ENCODE data around the gene SLC35G2. TPM values are rescaled to one million over a fixed set of nuclear protein-coding genes. Genes with fewer than 3 reads are reported as not detected.

SLC35G2 gene
- total RNA-seq, 2 donors from 2014 or later: 0.77 to 1.4 TPM

GRCh38 chr3:136842294-136842693 is 23.4 kb downstream of the SLC35G2 start:
- Histone ChIP-seq H3K4me1 (ENCODE audit: control insufficient read depth, insufficient read depth, low read length) (no peaks in the 10 kb centered on the region), H3K9me3 (ENCODE audit: control insufficient read depth, low read length) (no peaks in the 10 kb centered on the region), H3K9ac (ENCODE audit: extremely low read depth, low read length, poor library complexity, severe bottlenecking) (no peak overlapping the region), H3K27ac (ENCODE audit: low read depth, low read length) (no peak overlapping the region), H3K36me3 (ENCODE audit: control insufficient read depth, insufficient read depth, low read length) (no peaks in the 10 kb centered on the region), H3K4me3 (ENCODE audit: low read length) (no peak overlapping the region), H3K27me3 (ENCODE audit: control insufficient read depth, insufficient read depth, low read length, poor library complexity, severe bottlenecking) (peaks cover 34% of the 10 kb centered on the region)
- Mint-ChIP-seq H3K27ac (no peak overlapping the region), H3K9me3 (no peaks in the 10 kb centered on the region), H3K4me1 (peaks cover 14% of the 10 kb centered on the region), H3K27me3 (ENCODE audit: insufficient read depth) (peaks cover 56% of the 10 kb centered on the region), H3K36me3 (ENCODE audit: low read depth) (peaks cover 26% of the 10 kb centered on the region), H3K4me3 (no peak overlapping the region)
- no peak for TF ChIP-seq CTCF (conservative IDR thresholded peaks at IDR 0.05)
- 92% methylated on average over 1 of the region's 1 CpG; no CpG with 5 or more reads in 1 of the 2 experiments for WGBS, 2 experiments (ENCODE audit: insufficient coverage in 1 of 2, insufficient read length in 1 of 2)
- no peak for DNase-seq

- H3K9ac ChIP-seq (ENCODE audit: extremely low read depth, low read length, poor library complexity, severe bottlenecking): no peak overlapping the region
- H3K27ac ChIP-seq (ENCODE audit: low read depth, low read length): no peak overlapping the region
- Mint-ChIP-seq H3K9me3 (no peaks in the 10 kb centered on the region), H3K4me1 (peaks cover 7% of the 10 kb centered on the region), H3K36me3 (ENCODE audit: low read depth) (peaks cover 26% of the 10 kb centered on the region), H3K4me3 (no peak overlapping the region), H3K27ac (no peak overlapping the region), H3K27me3 (ENCODE audit: insufficient read depth) (peaks cover 73% of the 10 kb centered on the region)
- H3K36me3 ChIP-seq (ENCODE audit: control insufficient read depth, insufficient read depth, low read length): no peaks in the 10 kb centered on the region
- no peak overlapping the region for H3K4me3 ChIP-seq (ENCODE audit: low read length)
- no peaks in the 10 kb centered on the region for H3K4me1 ChIP-seq (ENCODE audit: control insufficient read depth, insufficient read depth, low read length)
- H3K9me3 ChIP-seq (ENCODE audit: control insufficient read depth, low read length): no peaks in the 10 kb centered on the region
- TF ChIP-seq CTCF (conservative IDR thresholded peaks at IDR 0.05): no peak
- WGBS, 2 experiments (ENCODE audit: insufficient coverage in 1 of 2, insufficient read length in 1 of 2): 100% methylated on average over 1 of the region's 1 CpG; no CpG with 5 or more reads in 1 of the 2 experiments
- DNase-seq: no peak
- peaks cover 51% of the 10 kb centered on the region for H3K27me3 ChIP-seq (ENCODE audit: control insufficient read depth, insufficient read depth, low read length, poor library complexity, severe bottlenecking)
Observed at GRCh38 chr3:136844724-136845123, 25.8 kb downstream of the SLC35G2 start.

GRCh38 chr3:136852180-136852579 is 33.3 kb downstream of the SLC35G2 start:
- TF ChIP-seq CTCF (conservative IDR thresholded peaks at IDR 0.05): no peak
- no peak for DNase-seq
- Mint-ChIP-seq H3K27ac (no peak overlapping the region), H3K4me1 (peaks cover 14% of the 10 kb centered on the region), H3K27me3 (ENCODE audit: insufficient read depth) (peaks cover 76% of the 10 kb centered on the region), H3K4me3 (no peak overlapping the region), H3K9me3 (no peaks in the 10 kb centered on the region), H3K36me3 (ENCODE audit: low read depth) (peaks cover 2% of the 10 kb centered on the region)
- 95 to 100% methylated on average over 3 to 4 of the region's 4 CpGs for WGBS, 2 experiments (ENCODE audit: insufficient coverage in 1 of 2, insufficient read length in 1 of 2)
- Histone ChIP-seq H3K36me3 (ENCODE audit: control insufficient read depth, insufficient read depth, low read length) (no peaks in the 10 kb centered on the region), H3K27ac (ENCODE audit: low read depth, low read length) (no peak overlapping the region), H3K9ac (ENCODE audit: extremely low read depth, low read length, poor library complexity, severe bottlenecking) (no peak overlapping the region), H3K9me3 (ENCODE audit: control insufficient read depth, low read length) (no peaks in the 10 kb centered on the region), H3K27me3 (ENCODE audit: control insufficient read depth, insufficient read depth, low read length, poor library complexity, severe bottlenecking) (peaks cover 69% of the 10 kb centered on the region), H3K4me1 (ENCODE audit: control insufficient read depth, insufficient read depth, low read length) (peaks cover 4% of the 10 kb centered on the region), H3K4me3 (ENCODE audit: low read length) (no peak overlapping the region)
